ENCODE data around the gene DLGAP1. TPM values are rescaled to one million over a fixed set of nuclear protein-coding genes. Genes with fewer than 3 reads are reported as not detected.

DLGAP1 gene
- total RNA-seq, 1 donor from 2014 or later, result 18.5 TPM

DNA sequence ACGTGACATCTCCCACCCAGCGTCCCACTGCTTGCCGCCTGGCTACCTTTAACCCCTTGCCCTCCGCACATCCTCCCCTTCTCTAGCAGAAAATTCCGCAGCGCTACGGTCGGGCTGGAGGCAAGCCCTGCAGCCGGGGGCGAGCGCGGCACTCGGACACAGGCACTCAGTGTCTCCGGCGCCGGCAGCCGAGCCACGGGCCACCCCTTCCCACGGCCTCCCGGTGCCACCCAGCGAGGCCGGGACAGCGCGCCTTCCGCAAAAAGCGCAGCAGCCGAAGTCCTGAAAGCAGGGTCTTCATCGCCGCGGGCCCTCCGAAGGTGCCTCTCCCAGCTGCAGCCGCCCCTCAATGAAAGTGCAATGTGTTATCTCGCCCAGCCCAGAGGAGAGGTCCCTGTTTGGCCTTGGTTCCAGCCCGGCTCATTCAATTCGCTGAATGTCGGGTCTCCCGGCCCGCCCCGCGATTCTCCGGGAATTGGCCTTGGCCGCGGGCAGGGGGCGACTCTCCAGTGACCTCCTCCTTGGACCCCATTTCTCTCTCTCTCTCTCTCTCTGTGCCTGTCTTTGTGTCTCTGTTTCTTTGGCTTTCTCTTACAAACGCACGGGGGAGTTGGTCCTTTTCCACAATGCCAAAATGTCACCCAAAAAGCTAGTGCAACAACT, 1.1 kb downstream of the DLGAP1 start:
- Histone ChIP-seq H3K9ac (no peak overlapping the region), H3K27ac (no peak overlapping the region), H4K20me1 (ENCODE audit: low read depth) (peaks cover 35% of the 10 kb centered on the region), H2AFZ (replicated peaks) (peak overlapping the region; percentile 30), H3F3A (ENCODE audit: low read depth) (peaks cover 17% of the 10 kb centered on the region), H3K4me3 (peak overlapping the region; percentile 82), H3K36me3 (no peaks in the 10 kb centered on the region), H3K9me3 (ENCODE audit: low read depth) (no peaks in the 10 kb centered on the region), H3K4me2 (peak overlapping the region; percentile 95), H3K4me1 (peaks cover 34% of the 10 kb centered on the region), H3K79me2 (ENCODE audit: low read depth) (peaks cover 55% of the 10 kb centered on the region), H3K27me3 (no peaks in the 10 kb centered on the region)
- peak overlapping the region; percentile 92 for H3K4me3 Mint-ChIP-seq
- peaks cover 15% of the 10 kb centered on the region for H3K27me3 Mint-ChIP-seq (ENCODE audit: insufficient read depth, low read depth)
- H3K36me3 Mint-ChIP-seq, result no peaks in the 10 kb centered on the region
- H3K4me1 Mint-ChIP-seq, result peaks cover 10% of the 10 kb centered on the region
- DNase-seq (ENCODE audit: low spot score), result peak; percentile 76
- no peaks in the 10 kb centered on the region for H3K9me3 Mint-ChIP-seq
- TF ChIP-seq EZH2phosphoT487 (IDR thresholded peaks at IDR 0.05) (no peak), CTCF (IDR thresholded peaks at IDR 0.05) (peak; percentile 27), EZH2 (IDR thresholded peaks at IDR 0.05) (peak; percentile 16)
- H3K27ac Mint-ChIP-seq, result no peak overlapping the region

- Mint-ChIP-seq H3K4me3 (peak overlapping the region; percentile 92), H3K36me3 (peaks cover 2% of the 10 kb centered on the region), H3K27me3 (ENCODE audit: insufficient read depth, low read depth) (peaks cover 15% of the 10 kb centered on the region), H3K4me1 (peaks cover 10% of the 10 kb centered on the region), H3K9me3 (no peaks in the 10 kb centered on the region), H3K27ac (no peak overlapping the region)
- Histone ChIP-seq H3K27ac (no peak overlapping the region), H3K9me3 (ENCODE audit: low read depth) (no peaks in the 10 kb centered on the region), H3K27me3 (no peaks in the 10 kb centered on the region), H3F3A (ENCODE audit: low read depth) (peaks cover 17% of the 10 kb centered on the region), H3K4me2 (peak overlapping the region; percentile 95), H3K79me2 (ENCODE audit: low read depth) (peaks cover 60% of the 10 kb centered on the region), H3K4me3 (peak overlapping the region; percentile 82), H3K36me3 (no peaks in the 10 kb centered on the region), H3K9ac (no peak overlapping the region), H2AFZ (replicated peaks) (peak overlapping the region; percentile 30), H4K20me1 (ENCODE audit: low read depth) (peaks cover 35% of the 10 kb centered on the region), H3K4me1 (peaks cover 34% of the 10 kb centered on the region)
- DNase-seq (ENCODE audit: low spot score), result no peak
- TF ChIP-seq EZH2phosphoT487 (IDR thresholded peaks at IDR 0.05), result no peak
Measured at GRCh38 chr18:4453567-4453873, 1.6 kb downstream of the DLGAP1 start.

- no peak overlapping the region for H3K4me3 Mint-ChIP-seq
- no peaks in the 10 kb centered on the region for H3K36me3 ChIP-seq
- H3K27ac Mint-ChIP-seq, result no peak overlapping the region
- DNase-seq (ENCODE audit: low spot score), result no peak
- H3K9me3 ChIP-seq (ENCODE audit: low read depth), result no peaks in the 10 kb centered on the region
- no peak overlapping the region for H3K4me2 ChIP-seq
- H3K27ac ChIP-seq, result no peak overlapping the region
- H3K9me3 Mint-ChIP-seq, result peaks cover 2% of the 10 kb centered on the region
- H3F3A ChIP-seq (ENCODE audit: low read depth), result peaks cover 4% of the 10 kb centered on the region
- TF ChIP-seq CTCF (IDR thresholded peaks at IDR 0.05) (no peak), EZH2phosphoT487 (IDR thresholded peaks at IDR 0.05) (no peak), EZH2 (IDR thresholded peaks at IDR 0.05) (no peak)
- no peak overlapping the region for H3K4me3 ChIP-seq
- peaks cover 35% of the 10 kb centered on the region for H4K20me1 ChIP-seq (ENCODE audit: low read depth)
- peaks cover 27% of the 10 kb centered on the region for H3K4me1 ChIP-seq
- H3K4me1 Mint-ChIP-seq, result peaks cover 5% of the 10 kb centered on the region
- H3K36me3 Mint-ChIP-seq, result peaks cover 2% of the 10 kb centered on the region
- peaks cover 91% of the 10 kb centered on the region for H3K79me2 ChIP-seq (ENCODE audit: low read depth)
- H3K27me3 Mint-ChIP-seq (ENCODE audit: insufficient read depth, low read depth), result peaks cover 9% of the 10 kb centered on the region
- H3K27me3 ChIP-seq, result no peaks in the 10 kb centered on the region
- no peak overlapping the region for H3K9ac ChIP-seq
- H2AFZ ChIP-seq (replicated peaks), result no peak overlapping the region
Measured at GRCh38 chr18:4450065-4450658, 4.9 kb downstream of the DLGAP1 start.

DNA sequence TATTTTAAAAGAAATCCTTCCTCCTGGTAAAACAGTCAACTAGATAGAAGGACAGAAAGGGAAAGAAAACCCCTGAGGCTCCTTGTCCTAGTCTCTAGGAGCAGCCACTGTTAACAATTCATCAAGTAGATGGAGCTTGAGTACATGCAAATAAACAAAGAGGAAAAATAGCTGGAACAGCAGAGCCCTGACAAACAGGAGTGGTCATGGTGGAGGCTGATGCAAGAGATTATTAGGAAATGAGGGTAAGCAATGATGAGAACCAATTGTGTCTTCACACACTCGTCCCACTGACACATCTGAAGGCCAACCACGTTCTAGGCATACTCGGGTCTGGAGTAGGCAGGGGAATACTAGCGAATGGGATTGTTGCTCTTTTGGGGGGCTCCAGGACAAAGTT, 9.2 kb downstream of the DLGAP1 start:
- H3K4me3 ChIP-seq, result no peak overlapping the region
- H3K9me3 ChIP-seq (ENCODE audit: low read depth), result no peaks in the 10 kb centered on the region
- peaks cover 97% of the 10 kb centered on the region for H3K79me2 ChIP-seq (ENCODE audit: low read depth)
- peaks cover 2% of the 10 kb centered on the region for H3K36me3 Mint-ChIP-seq
- peaks cover 9% of the 10 kb centered on the region for H4K20me1 ChIP-seq (ENCODE audit: low read depth)
- DNase-seq (ENCODE audit: low spot score), result no peak
- H3K4me1 ChIP-seq, result peaks cover 15% of the 10 kb centered on the region
- no peak overlapping the region for H3K4me3 Mint-ChIP-seq
- no peaks in the 10 kb centered on the region for H3K4me1 Mint-ChIP-seq
- no peaks in the 10 kb centered on the region for H3K27me3 ChIP-seq
- no peak overlapping the region for H3K27ac ChIP-seq
- H3K27ac Mint-ChIP-seq, result no peak overlapping the region
- H2AFZ ChIP-seq (replicated peaks), result no peak overlapping the region
- peaks cover 2% of the 10 kb centered on the region for H3K9me3 Mint-ChIP-seq
- H3K27me3 Mint-ChIP-seq (ENCODE audit: insufficient read depth, low read depth), result no peaks in the 10 kb centered on the region
- no peak for TF ChIP-seq EZH2phosphoT487 (IDR thresholded peaks at IDR 0.05)
- no peak for TF ChIP-seq CTCF (IDR thresholded peaks at IDR 0.05)
- no peak for TF ChIP-seq EZH2 (IDR thresholded peaks at IDR 0.05)
- H3K36me3 ChIP-seq, result no peaks in the 10 kb centered on the region
- H3F3A ChIP-seq (ENCODE audit: low read depth), result no peaks in the 10 kb centered on the region
- no peak overlapping the region for H3K9ac ChIP-seq
- no peak overlapping the region for H3K4me2 ChIP-seq
